Uterus (tissue), 2 donors: Measurements from ENCODE around the gene LAMB3.

Experiments used
- CTCF ChIP-seq, 4 experiments: fragments of 200-600 bp in 2 of 4; fragments of 450-650 bp in 2 of 4; sonication (generic) in 2 of 4; IDR thresholded peaks; one replicate each; pipeline ENCODE4 v1.5.1; 2016 to 2019; ENCODE audit warnings: antibody characterized with exemption in 4 of 4, mild to moderate bottlenecking in 2 of 4, moderate library complexity in 1 of 4
- POLR2A ChIP-seq, 2 donors: fragments of 450-650 bp; IDR thresholded peaks; one replicate each; pipeline ENCODE4 v1.6.1; 2016; ENCODE audit warnings: antibody characterized with exemption in 2 of 2, mild to moderate bottlenecking in 1 of 2, moderate library complexity in 1 of 2

- no peak for TF ChIP-seq CTCF (IDR thresholded peaks at IDR 0.05)
- no peak for TF ChIP-seq POLR2A (IDR thresholded peaks at IDR 0.05)
These were observed 25.0 kb downstream of the LAMB3 start for GRCh38 chr1:209627027-209627731.
